Aortic smooth muscle cell (primary cell): ENCODE results near the gene TSPEAR. TPM values are rescaled to one million over a fixed set of nuclear protein-coding genes. Genes with fewer than 3 reads are reported as not detected.

Experiments
- total RNA-seq: library from RNA; depleted of rRNA; stranded (reverse); fragments of >200 nt; gene quantifications from 2 replicates; pipeline ENCODE4 v1.2.3, GENCODE V29; 2014

TSPEAR gene
- total RNA-seq, result not detected in 2 replicates

GRCh38 chr21:44711327-44712202 lies at the start of gene TSPEAR:
Gene TSPEAR, minus strand, starts transcription at chr21:44711572. Its CDS starts 58 bp downstream, at chr21:44711514.

GRCh38 chr21:44697172-44697810 lies 14.1 kb downstream of the TSPEAR start, which contains the start of gene KRTAP10-12:
Gene KRTAP10-12, plus strand, starts transcription at chr21:44697172. Its CDS starts 30 bp downstream, at chr21:44697202.

GRCh38 chr21:44681861-44682579 lies 29.4 kb downstream of the TSPEAR start, which contains the start of gene KRTAP12-1:
Gene KRTAP12-1, minus strand, starts transcription at chr21:44682163. Its CDS starts 40 bp downstream, at chr21:44682123.

GRCh38 chr21:44666401-44667320 lies 44.7 kb downstream of the TSPEAR start, which contains the start of gene KRTAP12-2:
Gene KRTAP12-2, minus strand, starts transcription at chr21:44666927. Its CDS starts 41 bp downstream, at chr21:44666886.

GRCh38 chr21:44657635-44658540 lies 53.5 kb downstream of the TSPEAR start, which contains the start of gene KRTAP12-3:
Gene KRTAP12-3, plus strand, starts transcription at chr21:44657932. Its CDS starts 48 bp downstream, at chr21:44657980.

GRCh38 chr21:44654576-44655175 lies 56.7 kb downstream of the TSPEAR start, which contains the start of gene KRTAP12-4:
Gene KRTAP12-4, minus strand, starts transcription at chr21:44654659. Its CDS starts 45 bp downstream, at chr21:44654614.

GRCh38 chr21:44646366-44647221 lies 64.8 kb downstream of the TSPEAR start, which contains the start of gene KRTAP10-11:
Gene KRTAP10-11, plus strand, starts transcription at chr21:44646414. Its CDS starts 45 bp downstream, at chr21:44646459.

GRCh38 chr21:44637018-44637850 lies 74.1 kb downstream of the TSPEAR start, which contains the start of gene KRTAP10-10:
Gene KRTAP10-10, plus strand, starts transcription at chr21:44637356. Its CDS starts 62 bp downstream, at chr21:44637418.

GRCh38 chr21:44626673-44627143 lies 84.7 kb downstream of the TSPEAR start, which contains the start of gene KRTAP10-9:
Gene KRTAP10-9, plus strand, starts transcription at chr21:44627093. Its CDS starts 79 bp downstream, at chr21:44627172.

GRCh38 chr21:44612029-44612486 lies 99.3 kb downstream of the TSPEAR start, which contains the start of gene KRTAP10-8:
Gene KRTAP10-8, plus strand, starts transcription at chr21:44612079. Its CDS starts 22 bp downstream, at chr21:44612101.

GRCh38 chr21:44600118-44600978 lies 111.0 kb downstream of the TSPEAR start, which contains the start of gene KRTAP10-7:
Gene KRTAP10-7, plus strand, starts transcription at chr21:44600597. Its CDS starts 25 bp downstream, at chr21:44600622.

GRCh38 chr21:44592446-44593311 lies 118.7 kb downstream of the TSPEAR start, which contains the start of gene KRTAP10-6:
Gene KRTAP10-6, minus strand, starts transcription at chr21:44592505. Its CDS starts 21 bp downstream, at chr21:44592484.

GRCh38 chr21:44580231-44580821 lies 131.0 kb downstream of the TSPEAR start, which contains the start of gene KRTAP10-5:
Gene KRTAP10-5, minus strand, starts transcription at chr21:44580604. Its CDS starts 26 bp downstream, at chr21:44580578.

